ENCODE results near the gene ACOX3. TPM values are rescaled to one million over a fixed set of nuclear protein-coding genes. Genes with fewer than 3 reads are reported as not detected.

Gene ACOX3
- total and polyA plus RNA-seq, 2 donors = 8.7 to 18.1 TPM

GRCh38 chr4:8383451-8384160 is 56.9 kb downstream of the ACOX3 start:
- H3K27ac ChIP-seq (ENCODE audit: low read depth in 1 of 2, low read length in 1 of 2) = no peak overlapping the region
- no peaks in the 10 kb centered on the region for H3K4me1 ChIP-seq (ENCODE audit: control insufficient read depth in 2 of 2, insufficient read depth in 2 of 2, low read length in 2 of 2)
- no peak for DNase-seq (ENCODE audit: low read depth in 6 of 9, low spot score in 9 of 9)
- H3K4me3 ChIP-seq (ENCODE audit: low read length in 2 of 2) = no peak overlapping the region
- H3K9me3 ChIP-seq (ENCODE audit: control insufficient read depth in 2 of 2, insufficient read depth in 1 of 2, low read length in 1 of 2) = no peaks in the 10 kb centered on the region
- WGBS = 95% methylated on average over 19 of the region's 19 CpGs
- peaks cover 5 to 30% of the 10 kb centered on the region in 2 donors for H3K36me3 ChIP-seq (ENCODE audit: control insufficient read depth in 2 of 2, insufficient read depth in 2 of 2, low read length in 1 of 2)
- no peaks in the 10 kb centered on the region for H3K27me3 ChIP-seq (ENCODE audit: control insufficient read depth in 2 of 2, insufficient read depth in 1 of 2, low read length in 1 of 2)

- no peak for DNase-seq (ENCODE audit: low read depth in 6 of 9, low spot score in 9 of 9)
- WGBS = 97% methylated on average over 14 of the region's 14 CpGs
- no peaks in the 10 kb centered on the region for H3K4me1 ChIP-seq (ENCODE audit: control insufficient read depth in 2 of 2, insufficient read depth in 2 of 2, low read length in 2 of 2)
- H3K9me3 ChIP-seq (ENCODE audit: control insufficient read depth in 2 of 2, insufficient read depth in 1 of 2, low read length in 1 of 2) = no peaks in the 10 kb centered on the region
- H3K27me3 ChIP-seq (ENCODE audit: control insufficient read depth in 2 of 2, insufficient read depth in 1 of 2, low read length in 1 of 2) = no peaks in the 10 kb centered on the region
- H3K36me3 ChIP-seq (ENCODE audit: control insufficient read depth in 2 of 2, insufficient read depth in 2 of 2, low read length in 1 of 2) = peaks cover 5 to 27% of the 10 kb centered on the region in 2 donors
- H3K4me3 ChIP-seq (ENCODE audit: low read length in 2 of 2) = no peak overlapping the region
- no peak overlapping the region for H3K27ac ChIP-seq (ENCODE audit: low read depth in 1 of 2, low read length in 1 of 2)
Observed at GRCh38 chr4:8383016-8383415, 57.5 kb downstream of the ACOX3 start.

- H3K9me3 ChIP-seq (ENCODE audit: control insufficient read depth in 2 of 2, insufficient read depth in 1 of 2, low read length in 1 of 2) = no peaks in the 10 kb centered on the region
- no peak for DNase-seq (ENCODE audit: low read depth in 6 of 9, low spot score in 9 of 9)
- H3K4me1 ChIP-seq (ENCODE audit: control insufficient read depth in 2 of 2, insufficient read depth in 2 of 2, low read length in 2 of 2) = no peaks in the 10 kb centered on the region
- H3K27me3 ChIP-seq (ENCODE audit: control insufficient read depth in 2 of 2, insufficient read depth in 1 of 2, low read length in 1 of 2) = no peaks in the 10 kb centered on the region
- H3K36me3 ChIP-seq (ENCODE audit: control insufficient read depth in 2 of 2, insufficient read depth in 2 of 2, low read length in 1 of 2) = peaks cover 5 to 18% of the 10 kb centered on the region in 2 donors
- 97% methylated on average over 28 of the region's 28 CpGs for WGBS
- H3K27ac ChIP-seq (ENCODE audit: low read depth in 1 of 2, low read length in 1 of 2) = no peak overlapping the region
- H3K4me3 ChIP-seq (ENCODE audit: low read length in 2 of 2) = no peak overlapping the region
Observed at GRCh38 chr4:8381814-8382581, 58.5 kb downstream of the ACOX3 start.

GRCh38 chr4:8380511-8381415 is 59.8 kb downstream of the ACOX3 start:
- Histone ChIP-seq H3K27me3 (ENCODE audit: control insufficient read depth in 2 of 2, insufficient read depth in 1 of 2, low read length in 1 of 2) (no peaks in the 10 kb centered on the region), H3K4me1 (ENCODE audit: control insufficient read depth in 2 of 2, insufficient read depth in 2 of 2, low read length in 2 of 2) (no peaks in the 10 kb centered on the region), H3K4me3 (ENCODE audit: low read length in 2 of 2) (no peak overlapping the region), H3K36me3 (ENCODE audit: control insufficient read depth in 2 of 2, insufficient read depth in 2 of 2, low read length in 1 of 2) (peaks cover 0 to 12% of the 10 kb centered on the region in 2 donors), H3K27ac (ENCODE audit: low read depth in 1 of 2, low read length in 1 of 2) (no peak overlapping the region), H3K9me3 (ENCODE audit: control insufficient read depth in 2 of 2, insufficient read depth in 1 of 2, low read length in 1 of 2) (no peaks in the 10 kb centered on the region)
- 99% methylated on average over 22 of the region's 22 CpGs for WGBS
- no peak for DNase-seq (ENCODE audit: low read depth in 6 of 9, low spot score in 9 of 9)

GRCh38 chr4:8379771-8380170 is 60.8 kb downstream of the ACOX3 start:
- Histone ChIP-seq H3K4me3 (ENCODE audit: low read length in 2 of 2) (no peak overlapping the region), H3K9me3 (ENCODE audit: control insufficient read depth in 2 of 2, insufficient read depth in 1 of 2, low read length in 1 of 2) (no peaks in the 10 kb centered on the region), H3K27ac (ENCODE audit: low read depth in 1 of 2, low read length in 1 of 2) (no peak overlapping the region), H3K27me3 (ENCODE audit: control insufficient read depth in 2 of 2, insufficient read depth in 1 of 2, low read length in 1 of 2) (no peaks in the 10 kb centered on the region), H3K36me3 (ENCODE audit: control insufficient read depth in 2 of 2, insufficient read depth in 2 of 2, low read length in 1 of 2) (peaks cover 0 to 10% of the 10 kb centered on the region in 2 donors), H3K4me1 (ENCODE audit: control insufficient read depth in 2 of 2, insufficient read depth in 2 of 2, low read length in 2 of 2) (no peaks in the 10 kb centered on the region)
- DNase-seq (ENCODE audit: low read depth in 6 of 9, low spot score in 9 of 9) = no peak
- 98% methylated on average over 6 of the region's 6 CpGs for WGBS

- H3K36me3 ChIP-seq (ENCODE audit: control insufficient read depth in 2 of 2, insufficient read depth in 2 of 2, low read length in 1 of 2) = peaks cover 0 to 9% of the 10 kb centered on the region in 2 donors
- DNase-seq (ENCODE audit: low read depth in 6 of 9, low spot score in 9 of 9) = no peak
- H3K27ac ChIP-seq (ENCODE audit: low read depth in 1 of 2, low read length in 1 of 2) = no peak overlapping the region
- H3K27me3 ChIP-seq (ENCODE audit: control insufficient read depth in 2 of 2, insufficient read depth in 1 of 2, low read length in 1 of 2) = no peaks in the 10 kb centered on the region
- no peak overlapping the region for H3K4me3 ChIP-seq (ENCODE audit: low read length in 2 of 2)
- no peaks in the 10 kb centered on the region for H3K4me1 ChIP-seq (ENCODE audit: control insufficient read depth in 2 of 2, insufficient read depth in 2 of 2, low read length in 2 of 2)
- no peaks in the 10 kb centered on the region for H3K9me3 ChIP-seq (ENCODE audit: control insufficient read depth in 2 of 2, insufficient read depth in 1 of 2, low read length in 1 of 2)
- 97% methylated on average over 12 of the region's 12 CpGs for WGBS
Observed at GRCh38 chr4:8379281-8379680, 61.2 kb downstream of the ACOX3 start.

GRCh38 chr4:8378776-8379175 is 61.7 kb downstream of the ACOX3 start:
- Histone ChIP-seq H3K27me3 (ENCODE audit: control insufficient read depth in 2 of 2, insufficient read depth in 1 of 2, low read length in 1 of 2) (no peaks in the 10 kb centered on the region), H3K9me3 (ENCODE audit: control insufficient read depth in 2 of 2, insufficient read depth in 1 of 2, low read length in 1 of 2) (no peaks in the 10 kb centered on the region), H3K4me1 (ENCODE audit: control insufficient read depth in 2 of 2, insufficient read depth in 2 of 2, low read length in 2 of 2) (no peaks in the 10 kb centered on the region), H3K27ac (ENCODE audit: low read depth in 1 of 2, low read length in 1 of 2) (no peak overlapping the region), H3K4me3 (ENCODE audit: low read length in 2 of 2) (no peak overlapping the region), H3K36me3 (ENCODE audit: control insufficient read depth in 2 of 2, insufficient read depth in 2 of 2, low read length in 1 of 2) (peaks cover 0 to 9% of the 10 kb centered on the region in 2 donors)
- 89% methylated on average over 9 of the region's 9 CpGs for WGBS
- no peak for DNase-seq (ENCODE audit: low read depth in 6 of 9, low spot score in 9 of 9)

- Histone ChIP-seq H3K27ac (ENCODE audit: low read depth in 1 of 2, low read length in 1 of 2) (no peak overlapping the region), H3K36me3 (ENCODE audit: control insufficient read depth in 2 of 2, insufficient read depth in 2 of 2, low read length in 1 of 2) (peaks cover 0 to 9% of the 10 kb centered on the region in 2 donors), H3K9me3 (ENCODE audit: control insufficient read depth in 2 of 2, insufficient read depth in 1 of 2, low read length in 1 of 2) (no peaks in the 10 kb centered on the region), H3K4me3 (ENCODE audit: low read length in 2 of 2) (no peak overlapping the region), H3K27me3 (ENCODE audit: control insufficient read depth in 2 of 2, insufficient read depth in 1 of 2, low read length in 1 of 2) (no peaks in the 10 kb centered on the region), H3K4me1 (ENCODE audit: control insufficient read depth in 2 of 2, insufficient read depth in 2 of 2, low read length in 2 of 2) (no peaks in the 10 kb centered on the region)
- 91% methylated on average over 17 of the region's 17 CpGs for WGBS
- no peak for DNase-seq (ENCODE audit: low read depth in 6 of 9, low spot score in 9 of 9)
Observed at GRCh38 chr4:8378101-8378724, 62.3 kb downstream of the ACOX3 start.

All from thymus (tissue), 11 donors.